ENCODE results near the gene NAPEPLD. TPM values are rescaled to one million over a fixed set of nuclear protein-coding genes. Genes with fewer than 3 reads are reported as not detected.

The NAPEPLD gene
- total and polyA plus RNA-seq, 5 donors = 4.1 to 12.5 (median 7.4) TPM

DNA sequence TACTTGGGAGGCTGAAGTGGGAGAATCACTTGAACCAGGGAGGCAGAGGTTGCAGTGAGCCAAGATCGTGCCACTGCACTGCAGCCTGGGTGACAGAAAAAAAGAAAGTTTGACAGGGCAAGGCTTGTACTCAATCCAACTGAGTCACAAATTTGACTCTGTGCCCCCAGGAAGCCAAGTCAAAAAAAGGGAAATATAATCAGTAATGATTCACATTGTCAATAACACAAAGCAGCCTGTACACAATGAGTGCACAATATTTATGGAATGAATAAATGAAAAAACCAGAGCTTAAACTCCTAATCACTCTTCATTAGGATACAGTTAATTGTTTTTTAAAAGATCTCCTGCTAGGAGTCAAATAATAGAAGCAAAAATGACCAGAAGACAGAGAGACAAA lies 6.4 kb downstream of the NAPEPLD start:
- 90% methylated on average over 1 of the region's 1 CpG for WGBS

DNA sequence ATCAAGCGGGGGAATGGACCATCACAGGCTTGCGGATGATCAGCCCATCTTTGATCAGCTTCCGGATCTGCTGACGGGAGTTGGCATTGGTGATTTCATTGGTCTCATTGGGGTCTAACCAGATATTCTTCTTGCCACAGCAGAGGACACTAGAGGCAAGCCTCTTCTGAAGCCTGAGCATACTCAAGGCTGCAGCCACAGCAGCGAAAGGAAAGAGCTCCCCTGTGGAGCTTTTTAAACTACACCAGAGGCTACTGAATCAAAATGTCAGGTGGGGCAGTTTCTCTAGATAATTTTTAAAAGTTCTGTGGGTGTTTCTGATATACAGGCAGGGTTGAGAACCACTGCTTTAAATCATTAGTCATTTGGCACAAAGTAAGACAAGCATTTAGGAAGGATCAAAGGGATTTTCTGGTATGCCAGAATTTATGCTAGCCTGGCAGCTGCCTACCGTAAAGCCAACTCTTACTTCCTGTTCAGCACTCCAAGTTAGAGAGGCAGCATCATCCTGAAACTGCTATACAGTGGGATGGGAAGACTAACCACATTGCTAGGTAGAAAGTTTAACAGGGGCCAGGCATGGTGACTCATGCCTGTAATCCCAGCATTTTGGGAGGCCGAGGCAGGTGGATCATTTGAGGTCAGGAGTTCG lies 7.0 kb downstream of the NAPEPLD start:
- Histone ChIP-seq H3K4me1 (ENCODE audit: control insufficient read depth, insufficient read depth, low read length) (peaks cover 2% of the 10 kb centered on the region), H3K9me3 (ENCODE audit: control insufficient read depth, low read length) (no peaks in the 10 kb centered on the region), H3K27ac (ENCODE audit: low read length) (no peak overlapping the region), H3K27me3 (ENCODE audit: control insufficient read depth, insufficient read depth) (no peaks in the 10 kb centered on the region), H3K4me3 (ENCODE audit: low read length) (no peak overlapping the region)
- ATAC-seq (no peak), DNase-seq (no peak)
- intact Hi-C loops (cut with DNase I) = no loop called here
- WGBS = 95% methylated on average over 8 of the region's 8 CpGs

More for the DNA sequence above, 6.4 kb downstream of the NAPEPLD start:
- H3K9me3 ChIP-seq (ENCODE audit: control insufficient read depth, low read length) = no peaks in the 10 kb centered on the region
- intact Hi-C loops (cut with DNase I) = no loop called here
- DNase-seq = no peak
- no peak overlapping the region for H3K27ac ChIP-seq (ENCODE audit: low read length)
- no peak overlapping the region for H3K4me3 ChIP-seq (ENCODE audit: low read length)
- H3K27me3 ChIP-seq (ENCODE audit: control insufficient read depth, insufficient read depth) = no peaks in the 10 kb centered on the region
- peaks cover 2% of the 10 kb centered on the region for H3K4me1 ChIP-seq (ENCODE audit: control insufficient read depth, insufficient read depth, low read length)
- no peak for ATAC-seq

DNA sequence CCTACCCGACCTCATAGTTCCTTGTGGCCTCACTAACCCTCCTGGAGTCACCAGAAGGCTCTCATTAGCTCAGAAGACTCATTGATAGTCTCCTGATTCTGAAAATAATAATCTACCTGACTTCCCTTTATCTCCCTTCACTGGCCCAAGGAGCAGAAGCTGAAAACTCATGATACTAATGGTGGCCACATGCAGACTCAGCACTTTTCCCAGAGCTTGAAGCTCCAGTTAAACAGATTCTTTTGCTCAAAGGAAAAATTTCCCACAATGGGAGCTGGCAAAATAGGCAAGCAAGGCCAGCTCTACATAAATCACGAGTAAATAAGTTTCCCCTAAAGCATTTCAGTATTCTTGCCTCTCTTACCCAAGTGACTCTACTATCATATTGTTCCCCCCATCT lies 8.2 kb downstream of the NAPEPLD start:
- DNase-seq (no peak), ATAC-seq (no peak)
- WGBS = 92% methylated on average over 2 of the region's 2 CpGs
- no peak overlapping the region for H3K27ac ChIP-seq (ENCODE audit: low read length)
- H3K9me3 ChIP-seq (ENCODE audit: control insufficient read depth, low read length) = no peaks in the 10 kb centered on the region
- no peaks in the 10 kb centered on the region for H3K4me1 ChIP-seq (ENCODE audit: control insufficient read depth, insufficient read depth, low read length)
- intact Hi-C loops (cut with DNase I) = no loop called here
- H3K4me3 ChIP-seq (ENCODE audit: low read length) = no peak overlapping the region
- H3K27me3 ChIP-seq (ENCODE audit: control insufficient read depth, insufficient read depth) = no peaks in the 10 kb centered on the region

DNA sequence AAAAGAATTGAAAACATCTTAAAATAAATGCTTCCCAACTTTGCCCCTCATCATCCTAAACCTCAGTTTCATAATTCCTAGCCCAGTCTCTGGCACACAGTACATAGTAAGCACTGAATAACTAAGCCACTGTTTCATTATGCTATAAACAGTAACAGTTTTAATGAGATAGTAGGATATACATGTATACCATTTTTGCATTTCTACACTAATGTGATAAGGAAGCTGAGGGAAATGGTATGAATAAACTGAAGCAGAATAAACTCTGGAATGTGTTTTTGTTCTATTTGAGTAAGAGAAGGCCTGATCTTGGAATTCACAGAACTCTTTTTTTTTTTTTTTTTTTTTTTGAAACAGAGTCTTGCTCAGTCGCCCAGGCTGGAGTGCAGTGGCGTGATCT lies 8.8 kb downstream of the NAPEPLD start:
- WGBS = 94% methylated on average over 2 of the region's 2 CpGs
- Histone ChIP-seq H3K9me3 (ENCODE audit: control insufficient read depth, low read length) (no peaks in the 10 kb centered on the region), H3K4me3 (ENCODE audit: low read length) (no peak overlapping the region), H3K4me1 (ENCODE audit: control insufficient read depth, insufficient read depth, low read length) (no peaks in the 10 kb centered on the region), H3K27ac (ENCODE audit: low read length) (no peak overlapping the region), H3K27me3 (ENCODE audit: control insufficient read depth, insufficient read depth) (no peaks in the 10 kb centered on the region)
- DNase-seq (no peak), ATAC-seq (no peak)
- intact Hi-C loops (cut with DNase I) = no loop called here

GRCh38 chr7:103134836-103135554 lies 13.9 kb downstream of the NAPEPLD start:
- no peaks in the 10 kb centered on the region for H3K27me3 ChIP-seq (ENCODE audit: control insufficient read depth, insufficient read depth)
- DNase-seq = no peak
- intact Hi-C loops (cut with DNase I) = no loop called here
- no peak for ATAC-seq
- 64% methylated on average over 3 of the region's 3 CpGs for WGBS
- no peaks in the 10 kb centered on the region for H3K9me3 ChIP-seq (ENCODE audit: control insufficient read depth, low read length)
- H3K4me3 ChIP-seq (ENCODE audit: low read length) = no peak overlapping the region
- peaks cover 3% of the 10 kb centered on the region for H3K4me1 ChIP-seq (ENCODE audit: control insufficient read depth, insufficient read depth, low read length)
- no peak overlapping the region for H3K27ac ChIP-seq (ENCODE audit: low read length)

- no peak for ATAC-seq
- no peak overlapping the region for H3K27ac ChIP-seq (ENCODE audit: low read length)
- no peak for DNase-seq
- no peaks in the 10 kb centered on the region for H3K9me3 ChIP-seq (ENCODE audit: control insufficient read depth, low read length)
- intact Hi-C loops (cut with DNase I) = no loop called here
- no peak overlapping the region for H3K4me3 ChIP-seq (ENCODE audit: low read length)
- H3K27me3 ChIP-seq (ENCODE audit: control insufficient read depth, insufficient read depth) = no peaks in the 10 kb centered on the region
- 75% methylated on average over 9 of the region's 9 CpGs for WGBS
- H3K4me1 ChIP-seq (ENCODE audit: control insufficient read depth, insufficient read depth, low read length) = peaks cover 3% of the 10 kb centered on the region
Measured at GRCh38 chr7:103132995-103133688, 15.8 kb downstream of the NAPEPLD start.

DNA sequence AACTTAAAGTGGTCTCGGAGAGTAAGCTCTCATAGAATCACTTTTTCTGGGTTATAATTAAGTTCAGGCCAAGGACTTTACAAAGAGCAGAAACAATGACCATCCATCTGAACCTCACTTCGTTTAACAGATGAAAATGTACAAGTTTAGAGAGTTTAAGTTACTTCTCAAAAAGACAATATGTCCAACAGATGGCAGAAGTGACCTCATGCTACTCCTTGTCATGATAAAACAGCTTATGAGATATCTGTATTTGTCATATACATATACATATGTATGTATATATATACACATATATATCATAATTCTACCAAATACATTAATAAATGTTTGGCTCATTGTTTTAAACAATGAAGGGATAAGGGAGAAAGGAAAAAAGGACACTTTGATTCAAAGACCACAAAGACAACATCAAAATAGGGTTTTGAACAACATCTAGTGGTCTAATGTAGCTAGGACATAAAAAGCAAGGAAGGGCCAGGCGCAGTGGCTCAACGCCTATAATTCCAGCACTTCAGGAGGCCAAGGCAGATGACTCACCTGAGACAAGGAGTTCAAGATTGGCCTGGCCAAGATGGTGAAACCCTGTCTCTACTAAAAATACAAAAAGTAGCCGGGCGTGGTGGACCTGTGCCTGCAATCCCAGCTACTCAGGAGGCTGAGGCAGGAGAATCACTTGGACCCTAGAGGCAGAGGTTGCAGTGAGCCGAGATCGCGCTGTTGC lies 17.8 kb downstream of the NAPEPLD start:
- DNase-seq (no peak), ATAC-seq (no peak)
- H3K4me3 ChIP-seq (ENCODE audit: low read length) = no peak overlapping the region
- intact Hi-C loops (cut with DNase I) = no loop called here
- H3K27me3 ChIP-seq (ENCODE audit: control insufficient read depth, insufficient read depth) = no peaks in the 10 kb centered on the region
- H3K27ac ChIP-seq (ENCODE audit: low read length) = no peak overlapping the region
- H3K4me1 ChIP-seq (ENCODE audit: control insufficient read depth, insufficient read depth, low read length) = peaks cover 3% of the 10 kb centered on the region
- no peaks in the 10 kb centered on the region for H3K9me3 ChIP-seq (ENCODE audit: control insufficient read depth, low read length)
- WGBS = 80% methylated on average over 9 of the region's 9 CpGs

GRCh38 chr7:103129702-103130549 lies 19.0 kb downstream of the NAPEPLD start:
- ATAC-seq = no peak
- peaks cover 3% of the 10 kb centered on the region for H3K4me1 ChIP-seq (ENCODE audit: control insufficient read depth, insufficient read depth, low read length)
- no peak overlapping the region for H3K4me3 ChIP-seq (ENCODE audit: low read length)
- no peak for DNase-seq
- H3K27me3 ChIP-seq (ENCODE audit: control insufficient read depth, insufficient read depth) = no peaks in the 10 kb centered on the region
- no peaks in the 10 kb centered on the region for H3K9me3 ChIP-seq (ENCODE audit: control insufficient read depth, low read length)
- H3K27ac ChIP-seq (ENCODE audit: low read length) = no peak overlapping the region
- WGBS = 87% methylated on average over 6 of the region's 6 CpGs
- intact Hi-C loops (cut with DNase I) = no loop called here

DNA sequence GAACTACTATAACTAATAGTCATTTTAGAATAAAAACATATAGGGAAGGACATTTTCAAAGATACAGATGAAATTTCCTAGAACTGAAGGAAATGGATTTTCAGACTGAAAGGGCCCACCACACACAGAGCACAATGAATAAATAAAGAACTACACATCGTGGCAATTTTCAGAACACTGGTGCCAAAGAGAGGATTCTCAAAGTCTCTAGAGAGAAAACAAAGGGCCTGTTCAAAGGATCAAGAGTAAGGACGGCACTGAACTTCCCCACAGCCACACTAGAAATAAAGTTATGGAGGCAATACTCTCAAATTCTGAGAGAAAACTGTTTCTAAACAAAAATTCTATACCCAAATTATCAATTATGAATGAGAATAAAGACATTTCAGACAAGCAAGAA lies 21.9 kb downstream of the NAPEPLD start:
- Histone ChIP-seq H3K9me3 (ENCODE audit: control insufficient read depth, low read length) (no peaks in the 10 kb centered on the region), H3K27ac (ENCODE audit: low read length) (no peak overlapping the region), H3K4me3 (ENCODE audit: low read length) (no peak overlapping the region), H3K27me3 (ENCODE audit: control insufficient read depth, insufficient read depth) (no peaks in the 10 kb centered on the region), H3K4me1 (ENCODE audit: control insufficient read depth, insufficient read depth, low read length) (no peaks in the 10 kb centered on the region)
- no peak for DNase-seq
- no peak for ATAC-seq
- 85% methylated on average over 2 of the region's 2 CpGs for WGBS
- intact Hi-C loops (cut with DNase I) = no loop called here

DNA sequence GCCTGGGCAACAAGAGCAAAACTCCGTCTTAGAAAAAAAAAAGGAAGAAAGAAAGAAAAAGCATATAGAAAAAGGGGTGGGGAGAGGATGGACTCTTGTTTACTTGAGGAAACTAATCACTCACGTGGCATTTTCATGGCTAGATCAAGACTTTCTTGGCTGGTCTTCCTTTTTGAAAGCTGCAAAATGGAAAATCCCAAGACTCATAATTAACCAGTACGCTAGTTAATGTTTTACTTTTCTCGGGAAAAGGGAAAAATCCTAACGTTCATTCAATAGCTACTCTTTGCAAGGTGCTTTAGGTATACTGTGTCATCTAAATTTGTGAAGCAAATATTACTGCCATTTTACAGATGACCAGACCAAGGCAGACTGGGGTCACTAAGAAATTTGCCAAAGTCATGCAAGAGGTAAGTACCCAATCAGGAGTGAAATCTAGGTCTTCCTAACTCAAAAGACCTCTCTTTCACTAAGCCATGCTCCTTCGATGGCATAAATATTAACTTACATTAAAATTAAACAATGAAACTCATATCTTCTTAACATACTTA lies 24.4 kb downstream of the NAPEPLD start:
- Histone ChIP-seq H3K27ac (ENCODE audit: low read length) (no peak overlapping the region), H3K4me1 (ENCODE audit: control insufficient read depth, insufficient read depth, low read length) (no peaks in the 10 kb centered on the region), H3K27me3 (ENCODE audit: control insufficient read depth, insufficient read depth) (no peaks in the 10 kb centered on the region), H3K9me3 (ENCODE audit: control insufficient read depth, low read length) (no peaks in the 10 kb centered on the region), H3K4me3 (ENCODE audit: low read length) (no peak overlapping the region)
- intact Hi-C loops (cut with DNase I) = no loop called here
- DNase-seq (no peak), ATAC-seq (no peak)
- 79% methylated on average over 6 of the region's 6 CpGs for WGBS

All from right cardiac atrium (tissue), 5 donors.